A549 treated with RU486 at 1 μM for 4 hours (cell line): ENCODE data around the gene MAPK8. TPM values are rescaled to one million over a fixed set of nuclear protein-coding genes. Genes with fewer than 3 reads are reported as not detected.

ENCODE experiments used
- total RNA-seq: library from RNA; stranded (reverse); fragments of 200-300 nt; extraction: Qiagen RNA extraction; gene quantifications from 5 replicates; pipeline ENCODE4 v1.2.3, GENCODE V29; 2022; ENCODE audit warnings: low read depth

The MAPK8 gene
- 31.6 to 52.8 TPM (median 39.3 TPM) in 5 replicates for total RNA-seq

DNA sequence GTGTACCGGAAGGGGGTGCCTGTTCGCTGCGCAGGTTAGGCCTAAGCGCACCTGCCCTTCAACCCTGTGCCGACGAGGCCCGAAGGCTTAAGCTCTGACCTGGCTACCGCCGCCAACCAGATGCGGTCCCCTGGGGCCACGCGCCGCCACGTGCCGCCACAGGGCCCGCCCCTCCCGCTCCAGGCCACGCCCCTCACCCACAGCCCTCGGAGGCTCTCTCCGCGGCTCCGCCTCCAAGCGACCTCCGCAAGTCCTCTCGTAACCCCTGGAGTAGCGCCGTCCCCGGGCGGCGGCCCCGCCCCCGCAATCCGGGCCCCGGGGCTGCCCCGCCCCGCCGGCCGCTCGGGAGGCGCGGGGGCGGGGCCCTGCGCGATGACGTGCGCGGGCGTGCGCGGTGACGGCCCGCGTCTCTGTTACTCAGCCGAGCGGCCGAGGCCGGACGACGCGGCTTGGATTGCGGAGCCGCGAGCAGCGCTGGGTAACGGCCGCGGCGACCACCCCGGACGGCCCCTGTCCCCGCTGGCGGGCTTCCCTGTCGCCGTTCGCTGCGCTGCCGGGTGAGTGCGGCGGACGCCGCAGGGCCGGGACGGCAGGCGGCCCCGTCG, at the start of gene MAPK8:
MAPK8 (plus strand) TSS at position 413 of the 605 bp plus-strand sequence. CDS start 94,984 bp downstream, outside the sequence.

DNA sequence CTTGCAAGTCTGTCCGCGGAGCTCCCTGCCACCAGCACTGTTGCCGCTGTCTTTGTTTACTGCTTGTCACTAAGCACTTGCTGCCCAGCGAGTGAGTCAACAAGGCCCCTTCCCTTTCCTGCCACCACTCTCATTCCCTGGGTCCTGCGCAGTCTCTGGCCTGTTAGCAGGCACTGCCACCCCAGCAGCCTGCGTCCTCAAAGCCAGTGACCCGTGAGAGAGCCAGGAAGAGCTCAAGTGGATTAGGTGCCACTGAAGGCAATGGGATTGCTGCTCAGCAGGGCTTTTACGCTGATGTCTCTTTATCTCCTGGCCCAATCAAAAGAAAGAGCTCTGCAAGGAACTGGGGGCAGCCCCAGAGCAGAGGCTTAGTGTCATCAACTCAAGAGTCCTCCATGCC, 31.8 kb upstream of the MAPK8 start, which contains the start of gene FRMPD2:
FRMPD2 (minus strand) TSS at position 61 of the 400 bp plus-strand sequence. CDS start 129 bp downstream, outside the sequence.

Other genes with a start within 250 kb of the MAPK8 start
- 0.02 to 0.11 TPM in 2 of 5 replicates, not detected in the others for gene FRMPD2, start 32.0 kb upstream of the MAPK8 start, total RNA-seq